Endothelial cell of umbilical vein (primary cell): Measurements from ENCODE around the gene RSPO3. TPM values are rescaled to one million over a fixed set of nuclear protein-coding genes. Genes with fewer than 3 reads are reported as not detected.

Experiments
- BruUV-seq: library from RNA; stranded (reverse); fragments of 400-500 nt; replicated peaks from 2 replicates; lab custom pipeline; 2021; lab: Mats Ljungman, UMichigan
- CTCF ChIA-PET: fragments of 300-600, 350-600 bp; sonication (Branson Sonifier 250); formaldehyde crosslinking; loops from one replicate; lab custom pipeline; 2021; ENCODE audit warnings: antibody characterized with exemption, inconsistent platforms; lab: Charles Lee
- POLR2A ChIA-PET: fragments of 300-600, 350-600 bp; sonication (Branson Sonifier 250); formaldehyde crosslinking; loops from one replicate; lab custom pipeline; 2021; ENCODE audit warnings: antibody characterized with exemption, inconsistent platforms; lab: Charles Lee
- DNase-seq: peaks from one replicate; pipeline ENCODE4 v3.0.0-alpha.2; 2011; ENCODE audit warnings: low read depth, low spot score
- FAIRE-seq: peaks from 2 replicates; lab custom pipeline; 2011; peaks lifted over from hg19 to GRCh38; lab: Jason Lieb, UNC
- H2AFZ ChIP-seq: 2 replicates; pipeline ENCODE4 v1.6.0; 2012; ENCODE audit warnings: low read depth, low read length, control low read depth, inconsistent platforms
- H3K27ac ChIP-seq: 2 replicates; pipeline ENCODE4 v1.5.1; 2011; ENCODE audit warnings: low read depth, mild to moderate bottlenecking, control low read depth, low read length, moderate library complexity; ENCODE audit not compliant: insufficient read depth
- H3K27me3 ChIP-seq, 2 experiments: 2 replicates each; pipeline versions ENCODE4 v1.6.0 to v1.6.1; 2011; ENCODE audit warnings: low read length in 2 of 2, mixed read lengths in 1 of 2; ENCODE audit not compliant: control insufficient read depth in 2 of 2, insufficient read depth in 2 of 2
- H3K36me3 ChIP-seq, 2 experiments: 2 replicates in 1 of 2; 3 replicates in 1 of 2; pipeline ENCODE4 v1.5.1; 2011; ENCODE audit warnings: low read length in 2 of 2, mild to moderate bottlenecking in 1 of 2, moderate library complexity in 1 of 2; ENCODE audit not compliant: control insufficient read depth in 2 of 2, insufficient read depth in 2 of 2; ENCODE audit errors: extremely low read depth in 1 of 2
- H3K4me1 ChIP-seq: 3 replicates; pipeline ENCODE4 v1.5.1; 2011; ENCODE audit warnings: mild to moderate bottlenecking, low read length; ENCODE audit not compliant: control insufficient read depth, insufficient read depth; ENCODE audit errors: extremely low read depth
- H3K4me2 ChIP-seq: 2 replicates; pipeline ENCODE4 v1.6.1; 2011; ENCODE audit warnings: low read length, control low read depth, mixed read lengths; ENCODE audit not compliant: insufficient read depth
- H3K4me3 ChIP-seq, 3 experiments: fragments of 200-600 bp in 1 of 3; sonication (generic), shearing (Covaris generic) in 1 of 3; replicated peaks in 1 of 3; 2 replicates each; pipeline ENCODE4 v1.5.1; 2011 to 2016; ENCODE audit warnings: control low read depth in 3 of 3, low read length in 3 of 3, mild to moderate bottlenecking in 2 of 3, inconsistent platforms in 1 of 3, low read depth in 1 of 3, moderate library complexity in 1 of 3; ENCODE audit not compliant: insufficient read depth in 1 of 3
- H3K79me2 ChIP-seq: 2 replicates; pipeline ENCODE4 v1.6.0; 2012; ENCODE audit warnings: low read length, inconsistent platforms; ENCODE audit not compliant: control insufficient read depth, insufficient read depth
- H3K9ac ChIP-seq: replicated peaks from 2 replicates; pipeline ENCODE3; 2011; ENCODE audit warnings: low read length, control low read depth; ENCODE audit not compliant: insufficient read depth; ENCODE audit errors: extremely low read depth
- H3K9me1 ChIP-seq: replicated peaks from 3 replicates; pipeline ENCODE4 v1.6.0; 2011; ENCODE audit warnings: mild to moderate bottlenecking, low read length; ENCODE audit not compliant: control insufficient read depth, insufficient read depth; ENCODE audit errors: extremely low read depth
- H3K9me3 ChIP-seq: replicated peaks from 2 replicates; pipeline ENCODE4 v1.5.1; 2012; ENCODE audit warnings: low read length, inconsistent platforms; ENCODE audit not compliant: control insufficient read depth, insufficient read depth
- H4K20me1 ChIP-seq: replicated peaks from 2 replicates; pipeline ENCODE3; 2011; ENCODE audit warnings: mild to moderate bottlenecking, low read length; ENCODE audit not compliant: control insufficient read depth, insufficient read depth; ENCODE audit errors: extremely low read depth
- CTCF ChIP-seq, 2 donors: IDR thresholded peaks; 1 replicate in 1 of 2; 2 replicates in 1 of 2; pipeline ENCODE4 v1.5.1; 2011; ENCODE audit warnings: low read length in 2 of 2, mild to moderate bottlenecking in 2 of 2, moderate library complexity in 2 of 2, control low read depth in 1 of 2, inconsistent platforms in 1 of 2, low read depth in 1 of 2; ENCODE audit not compliant: insufficient read depth in 1 of 2; ENCODE audit errors: extremely low read depth in 1 of 2
- EZH2 ChIP-seq: IDR thresholded peaks from 2 replicates; pipeline ENCODE4 v1.6.1; 2012; ENCODE audit warnings: borderline replicate concordance, low read depth, mild to moderate bottlenecking, moderate library complexity, low read length, inconsistent platforms; ENCODE audit not compliant: severe bottlenecking
- FOS ChIP-seq: IDR thresholded peaks from 2 replicates; pipeline ENCODE4 v1.6.1; 2011; ENCODE audit warnings: mild to moderate bottlenecking, low read length, moderate library complexity, borderline replicate concordance; ENCODE audit not compliant: insufficient read depth
- GATA2 ChIP-seq: IDR thresholded peaks from 2 replicates; pipeline ENCODE4 v1.7.0; 2011; ENCODE audit warnings: low read depth, mild to moderate bottlenecking, moderate library complexity, mixed read lengths, low read length; ENCODE audit not compliant: insufficient read length, insufficient read depth
- JUN ChIP-seq: IDR thresholded peaks from 2 replicates; pipeline ENCODE4 v1.6.1; 2011; ENCODE audit warnings: borderline replicate concordance, low read depth; ENCODE audit not compliant: insufficient read length, insufficient read depth
- MAX ChIP-seq: IDR thresholded peaks from 2 replicates; pipeline ENCODE4 v1.6.1; 2011; ENCODE audit not compliant: insufficient read depth, insufficient read length
- MYC ChIP-seq: IDR thresholded peaks from one replicate; pipeline ENCODE4 v1.6.1; 2011; ENCODE audit warnings: mild to moderate bottlenecking, low read depth, low read length
- POLR2A ChIP-seq: IDR thresholded peaks from 2 replicates; pipeline ENCODE4 v1.6.1; 2012; ENCODE audit warnings: low read depth, mild to moderate bottlenecking, control low read depth, low read length
- POLR2AphosphoS5 ChIP-seq: IDR thresholded peaks from 2 replicates; pipeline ENCODE4 v1.6.1; 2012; ENCODE audit warnings: low read depth, mild to moderate bottlenecking, control low read depth, low read length, moderate library complexity; ENCODE audit not compliant: insufficient read depth
- dilution Hi-C: fragments of 300-500 bp; cut with MboI; formaldehyde crosslinking; loops from one replicate; pipeline ENCODE4 v1.15.0; 2019; ENCODE audit warnings: low sequenced_read_pairs; ENCODE audit not compliant: extremely low pct_ligation_motif_present
- intact Hi-C: fragments of 100-400 bp; cut with micrococcal nuclease; formaldehyde crosslinking; loops from one replicate; pipeline ENCODE4 v1.10.0; 2022
- polyA plus RNA-seq, 4 experiments: library from polyadenylated mRNA; depleted of rRNA in 3 of 4; stranded (reverse) in 3 of 4; unstranded in 1 of 4; fragments of >200 nt; gene quantifications; 2 replicates each; pipeline versions ENCODE4 v1.2.1 to v1.2.3, GENCODE V29; 2011 to 2012; ENCODE audit warnings: missing spikeins in 1 of 4
- total RNA-seq: library from RNA; stranded (reverse); gene quantifications from 2 replicates; pipeline ENCODE4 v1.2.3, GENCODE V29; 2021

The RSPO3 gene
- total and polyA plus RNA-seq, 2 donors (not counting 3 experiments of a cell fraction or from before 2014, with no cell fraction given) = 1.8 to 11.1 TPM

GRCh38 chr6:127221201-127221600 is 102.7 kb downstream of the RSPO3 start:
- Histone ChIP-seq H3K9me3 (no peaks in the 10 kb centered on the region), H3K4me1 (peaks cover 12% of the 10 kb centered on the region), H3K27me3 (peaks cover 0 to 2% of the 10 kb centered on the region in 2 experiments), H3K36me3 (no peaks in the 10 kb centered on the region), H4K20me1 (no peaks in the 10 kb centered on the region), H3K4me2 (no peak overlapping the region), H2AFZ (no peak overlapping the region), H3K27ac (no peak overlapping the region), H3K9me1 (no peaks in the 10 kb centered on the region), H3K79me2 (no peaks in the 10 kb centered on the region), H3K9ac (no peak overlapping the region), H3K4me3 (no peak overlapping the region)
- ChIA-PET CTCF (interaction anchor here (1.0 to 1.4 kb wide), 3 partner anchors 10 to 45 kb away, joined by 3 to 4 read pairs (median 3); no protein-coding TSS in a partner anchor), POLR2A (no interaction called here)
- TF ChIP-seq MYC = no peak
- TF ChIP-seq CTCF (IDR thresholded peaks at IDR 0.05; ENCODE audit: extremely low read depth in 1 of 2, insufficient read depth in 1 of 2, low read depth in 1 of 2, low read length in 2 of 2) = no peak
- no peak for TF ChIP-seq MAX
- no peak for TF ChIP-seq FOS
- TF ChIP-seq JUN = no peak
- TF ChIP-seq POLR2AphosphoS5 = no peak
- TF ChIP-seq GATA2 = no peak
- no peak for TF ChIP-seq EZH2
- no peak for TF ChIP-seq POLR2A
- FAIRE-seq = no peak
- DNase-seq = no peak
- intact Hi-C loops (no loop called here), dilution Hi-C loops (no loop called here)
- BruUV-seq = no TSS peak
